ENCODE results near the gene TRIM71.

TRIM71 gene

DNA sequence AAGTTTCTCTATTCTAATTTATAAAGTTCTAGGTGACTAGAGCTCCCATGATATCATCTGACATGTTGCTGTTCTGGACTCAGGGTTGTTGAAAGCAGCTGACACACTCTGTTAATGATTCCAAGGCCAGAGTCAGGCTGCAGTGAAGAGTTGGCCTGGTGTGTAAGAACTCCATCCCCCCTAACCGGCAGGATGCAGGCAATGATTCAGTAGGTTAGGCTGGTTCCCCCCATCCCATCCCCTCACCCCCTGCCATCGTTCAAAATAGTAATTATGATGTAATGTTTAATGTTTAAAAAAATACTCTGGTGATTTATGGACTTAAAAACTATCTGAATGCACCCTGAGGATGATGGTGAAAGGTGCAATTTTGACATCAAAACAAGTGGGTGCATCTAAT is 4.6 kb upstream of the TRIM71 start:
- ChIA-PET POLR2A (no interaction called here), CTCF (no interaction called here)
- Histone ChIP-seq H3K36me3 (ENCODE audit: control insufficient read depth in 2 of 2, insufficient read depth in 1 of 2, low read length in 2 of 2) (peaks cover 0 to 1% of the 10 kb centered on the region in 2 experiments; a peak in 1 of 3 replicates), H3K4me3 (ENCODE audit: low read depth, low read length) (no peak overlapping the region), H3K4me1 (ENCODE audit: control insufficient read depth, insufficient read depth, low read length) (no peaks in the 10 kb centered on the region), H3K9me3 (ENCODE audit: control insufficient read depth, insufficient read depth, low read depth, low read length) (no peaks in the 10 kb centered on the region), H3K27ac (ENCODE audit: extremely low read depth, low read depth, low read length) (no peak overlapping the region)
- TF ChIP-seq SP7 (tag by site-specific recombination; IDR thresholded peaks at IDR 0.05) = peak; percentile 97
- TF ChIP-seq, protein P1, sequence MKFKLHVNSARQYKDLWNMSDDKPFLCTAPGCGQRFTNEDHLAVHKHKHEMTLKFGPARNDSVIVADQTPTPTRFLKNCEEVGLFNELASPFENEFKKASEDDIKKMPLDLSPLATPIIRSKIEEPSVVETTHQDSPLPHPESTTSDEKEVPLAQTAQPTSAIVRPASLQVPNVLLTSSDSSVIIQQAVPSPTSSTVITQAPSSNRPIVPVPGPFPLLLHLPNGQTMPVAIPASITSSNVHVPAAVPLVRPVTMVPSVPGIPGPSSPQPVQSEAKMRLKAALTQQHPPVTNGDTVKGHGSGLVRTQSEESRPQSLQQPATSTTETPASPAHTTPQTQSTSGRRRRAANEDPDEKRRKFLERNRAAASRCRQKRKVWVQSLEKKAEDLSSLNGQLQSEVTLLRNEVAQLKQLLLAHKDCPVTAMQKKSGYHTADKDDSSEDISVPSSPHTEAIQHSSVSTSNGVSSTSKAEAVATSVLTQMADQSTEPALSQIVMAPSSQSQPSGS (tag by site-specific recombination; IDR thresholded peaks at IDR 0.05; ENCODE audit: low read depth) = peak; percentile 29; the same call in 1 of the 2 replicates
- TF ChIP-seq SCRT2 (tag by site-specific recombination; IDR thresholded peaks at IDR 0.05) = 0 out of 2 replicates have a peak, but pooled peaks have one; percentile 27
- TF ChIP-seq, protein P2, sequence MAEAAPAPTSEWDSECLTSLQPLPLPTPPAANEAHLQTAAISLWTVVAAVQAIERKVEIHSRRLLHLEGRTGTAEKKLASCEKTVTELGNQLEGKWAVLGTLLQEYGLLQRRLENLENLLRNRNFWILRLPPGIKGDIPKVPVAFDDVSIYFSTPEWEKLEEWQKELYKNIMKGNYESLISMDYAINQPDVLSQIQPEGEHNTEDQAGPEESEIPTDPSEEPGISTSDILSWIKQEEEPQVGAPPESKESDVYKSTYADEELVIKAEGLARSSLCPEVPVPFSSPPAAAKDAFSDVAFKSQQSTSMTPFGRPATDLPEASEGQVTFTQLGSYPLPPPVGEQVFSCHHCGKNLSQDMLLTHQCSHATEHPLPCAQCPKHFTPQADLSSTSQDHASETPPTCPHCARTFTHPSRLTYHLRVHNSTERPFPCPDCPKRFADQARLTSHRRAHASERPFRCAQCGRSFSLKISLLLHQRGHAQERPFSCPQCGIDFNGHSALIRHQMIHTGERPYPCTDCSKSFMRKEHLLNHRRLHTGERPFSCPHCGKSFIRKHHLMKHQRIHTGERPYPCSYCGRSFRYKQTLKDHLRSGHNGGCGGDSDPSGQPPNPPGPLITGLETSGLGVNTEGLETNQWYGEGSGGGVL (tag by site-specific recombination; IDR thresholded peaks at IDR 0.05) = peak; percentile 33; the same call in 1 of the 2 replicates
- no peak for TF ChIP-seq ZBTB1 (tag by site-specific recombination; IDR thresholded peaks at IDR 0.05)
- no peak for TF ChIP-seq ZSCAN5A (tag by site-specific recombination; IDR thresholded peaks at IDR 0.05)
- TF ChIP-seq ZNF600 (tag by site-specific recombination; IDR thresholded peaks at IDR 0.05) = peak; percentile 65; the same call in 1 of the 2 replicates

GRCh38 chr3:32814361-32814760 is 3.4 kb upstream of the TRIM71 start:
- Histone ChIP-seq H3K4me3 (ENCODE audit: low read depth, low read length) (no peak overlapping the region), H3K9me3 (ENCODE audit: control insufficient read depth, insufficient read depth, low read depth, low read length) (no peaks in the 10 kb centered on the region), H3K4me1 (ENCODE audit: control insufficient read depth, insufficient read depth, low read length) (no peaks in the 10 kb centered on the region), H3K36me3 (ENCODE audit: control insufficient read depth in 2 of 2, insufficient read depth in 1 of 2, low read length in 2 of 2) (peaks cover 0 to 13% of the 10 kb centered on the region in 2 experiments; a peak in 1 of 3 replicates), H3K27ac (ENCODE audit: extremely low read depth, low read depth, low read length) (no peak overlapping the region)
- ChIA-PET CTCF (no interaction called here), POLR2A (no interaction called here)
- no peak for TF ChIP-seq ZNF521 (tag by site-specific recombination; IDR thresholded peaks at IDR 0.05)
- TF ChIP-seq ZNF302 (tag by site-specific recombination; IDR thresholded peaks at IDR 0.05; ENCODE audit: low read depth) = no peak
- TF ChIP-seq ZNF202 (tag by site-specific recombination; IDR thresholded peaks at IDR 0.05; ENCODE audit: borderline replicate concordance) = no peak
- no peak for TF ChIP-seq ZNF701 (tag by site-specific recombination; IDR thresholded peaks at IDR 0.05)
- TF ChIP-seq, protein P3, sequence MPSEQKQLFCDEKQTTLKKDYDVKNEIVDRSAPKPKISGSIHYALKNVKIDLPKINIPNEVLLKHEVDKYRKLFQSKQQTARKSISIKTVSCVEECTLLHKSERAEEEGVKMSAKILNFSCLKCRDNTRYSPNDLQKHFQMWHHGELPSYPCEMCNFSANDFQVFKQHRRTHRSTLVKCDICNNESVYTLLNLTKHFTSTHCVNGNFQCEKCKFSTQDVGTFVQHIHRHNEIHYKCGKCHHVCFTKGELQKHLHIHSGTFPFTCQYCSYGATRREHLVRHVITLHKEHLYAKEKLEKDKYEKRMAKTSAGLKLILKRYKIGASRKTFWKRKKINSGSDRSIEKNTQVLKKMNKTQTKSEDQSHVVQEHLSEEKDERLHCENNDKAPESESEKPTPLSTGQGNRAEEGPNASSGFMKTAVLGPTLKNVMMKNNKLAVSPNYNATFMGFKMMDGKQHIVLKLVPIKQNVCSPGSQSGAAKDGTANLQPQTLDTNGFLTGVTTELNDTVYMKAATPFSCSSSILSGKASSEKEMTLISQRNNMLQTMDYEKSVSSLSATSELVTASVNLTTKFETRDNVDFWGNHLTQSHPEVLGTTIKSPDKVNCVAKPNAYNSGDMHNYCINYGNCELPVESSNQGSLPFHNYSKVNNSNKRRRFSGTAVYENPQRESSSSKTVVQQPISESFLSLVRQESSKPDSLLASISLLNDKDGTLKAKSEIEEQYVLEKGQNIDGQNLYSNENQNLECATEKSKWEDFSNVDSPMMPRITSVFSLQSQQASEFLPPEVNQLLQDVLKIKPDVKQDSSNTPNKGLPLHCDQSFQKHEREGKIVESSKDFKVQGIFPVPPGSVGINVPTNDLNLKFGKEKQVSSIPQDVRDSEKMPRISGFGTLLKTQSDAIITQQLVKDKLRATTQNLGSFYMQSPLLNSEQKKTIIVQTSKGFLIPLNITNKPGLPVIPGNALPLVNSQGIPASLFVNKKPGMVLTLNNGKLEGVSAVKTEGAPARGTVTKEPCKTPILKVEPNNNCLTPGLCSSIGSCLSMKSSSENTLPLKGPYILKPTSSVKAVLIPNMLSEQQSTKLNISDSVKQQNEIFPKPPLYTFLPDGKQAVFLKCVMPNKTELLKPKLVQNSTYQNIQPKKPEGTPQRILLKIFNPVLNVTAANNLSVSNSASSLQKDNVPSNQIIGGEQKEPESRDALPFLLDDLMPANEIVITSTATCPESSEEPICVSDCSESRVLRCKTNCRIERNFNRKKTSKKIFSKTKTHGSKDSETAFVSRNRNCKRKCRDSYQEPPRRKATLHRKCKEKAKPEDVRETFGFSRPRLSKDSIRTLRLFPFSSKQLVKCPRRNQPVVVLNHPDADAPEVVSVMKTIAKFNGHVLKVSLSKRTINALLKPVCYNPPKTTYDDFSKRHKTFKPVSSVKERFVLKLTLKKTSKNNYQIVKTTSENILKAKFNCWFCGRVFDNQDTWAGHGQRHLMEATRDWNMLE (tag by site-specific recombination; conservative IDR thresholded peaks at IDR 0.05; ENCODE audit: low read depth) = no peak
- TF ChIP-seq, protein P4, sequence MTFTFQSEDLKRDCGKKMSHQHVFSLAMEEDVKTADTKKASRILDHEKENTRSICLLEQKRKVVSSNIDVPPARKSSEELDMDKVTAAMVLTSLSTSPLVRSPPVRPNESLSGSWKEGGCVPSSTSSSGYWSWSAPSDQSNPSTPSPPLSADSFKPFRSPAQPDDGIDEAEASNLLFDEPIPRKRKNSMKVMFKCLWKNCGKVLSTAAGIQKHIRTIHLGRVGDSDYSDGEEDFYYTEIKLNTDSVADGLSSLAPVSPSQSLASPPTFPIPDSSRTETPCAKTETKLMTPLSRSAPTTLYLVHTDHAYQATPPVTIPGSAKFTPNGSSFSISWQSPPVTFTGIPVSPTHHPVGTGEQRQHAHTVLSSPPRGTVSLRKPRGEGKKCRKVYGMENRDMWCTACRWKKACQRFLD (tag by site-specific recombination; IDR thresholded peaks at IDR 0.05) = no peak
- TF ChIP-seq GLI2 (tag by site-specific recombination; IDR thresholded peaks at IDR 0.05; ENCODE audit: borderline replicate concordance, low read depth) = no peak
- no peak for TF ChIP-seq EGR2 (tag by site-specific recombination; IDR thresholded peaks at IDR 0.05; ENCODE audit: low read depth)
- no peak for TF ChIP-seq ZNF112 (tag by site-specific recombination; IDR thresholded peaks at IDR 0.05)
- TF ChIP-seq SCRT2 (tag by site-specific recombination; IDR thresholded peaks at IDR 0.05) = no peak
- TF ChIP-seq ZNF335 (tag by site-specific recombination; conservative IDR thresholded peaks at IDR 0.05) = no peak
- TF ChIP-seq, protein P5, sequence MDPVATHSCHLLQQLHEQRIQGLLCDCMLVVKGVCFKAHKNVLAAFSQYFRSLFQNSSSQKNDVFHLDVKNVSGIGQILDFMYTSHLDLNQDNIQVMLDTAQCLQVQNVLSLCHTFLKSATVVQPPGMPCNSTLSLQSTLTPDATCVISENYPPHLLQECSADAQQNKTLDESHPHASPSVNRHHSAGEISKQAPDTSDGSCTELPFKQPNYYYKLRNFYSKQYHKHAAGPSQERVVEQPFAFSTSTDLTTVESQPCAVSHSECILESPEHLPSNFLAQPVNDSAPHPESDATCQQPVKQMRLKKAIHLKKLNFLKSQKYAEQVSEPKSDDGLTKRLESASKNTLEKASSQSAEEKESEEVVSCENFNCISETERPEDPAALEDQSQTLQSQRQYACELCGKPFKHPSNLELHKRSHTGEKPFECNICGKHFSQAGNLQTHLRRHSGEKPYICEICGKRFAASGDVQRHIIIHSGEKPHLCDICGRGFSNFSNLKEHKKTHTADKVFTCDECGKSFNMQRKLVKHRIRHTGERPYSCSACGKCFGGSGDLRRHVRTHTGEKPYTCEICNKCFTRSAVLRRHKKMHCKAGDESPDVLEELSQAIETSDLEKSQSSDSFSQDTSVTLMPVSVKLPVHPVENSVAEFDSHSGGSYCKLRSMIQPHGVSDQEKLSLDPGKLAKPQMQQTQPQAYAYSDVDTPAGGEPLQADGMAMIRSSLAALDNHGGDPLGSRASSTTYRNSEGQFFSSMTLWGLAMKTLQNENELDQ (tag by site-specific recombination; IDR thresholded peaks at IDR 0.05; ENCODE audit: low read depth) = no peak
- TF ChIP-seq, protein P6, sequence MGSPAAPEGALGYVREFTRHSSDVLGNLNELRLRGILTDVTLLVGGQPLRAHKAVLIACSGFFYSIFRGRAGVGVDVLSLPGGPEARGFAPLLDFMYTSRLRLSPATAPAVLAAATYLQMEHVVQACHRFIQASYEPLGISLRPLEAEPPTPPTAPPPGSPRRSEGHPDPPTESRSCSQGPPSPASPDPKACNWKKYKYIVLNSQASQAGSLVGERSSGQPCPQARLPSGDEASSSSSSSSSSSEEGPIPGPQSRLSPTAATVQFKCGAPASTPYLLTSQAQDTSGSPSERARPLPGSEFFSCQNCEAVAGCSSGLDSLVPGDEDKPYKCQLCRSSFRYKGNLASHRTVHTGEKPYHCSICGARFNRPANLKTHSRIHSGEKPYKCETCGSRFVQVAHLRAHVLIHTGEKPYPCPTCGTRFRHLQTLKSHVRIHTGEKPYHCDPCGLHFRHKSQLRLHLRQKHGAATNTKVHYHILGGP (tag by site-specific recombination; IDR thresholded peaks at IDR 0.05) = no peak
